HUDEP-2 (cell line): Measurements from ENCODE around the gene CAPN14.
A peak's percentile ranks its signal among the peaks of the same experiment; 100 is the strongest.
"Not testable (repeated sequence)": the region's sequence is repeated elsewhere in the genome, so short reads cannot be mapped to it uniquely, and the experiment has no call there.

Experiments used
- DNase-seq, 76 experiments: peaks; one replicate each; lab custom pipeline; 2025; ENCODE audit not compliant: unreplicated experiment in 76 of 76; lab: John Stamatoyannopoulos, UW

CAPN14 gene

DNA sequence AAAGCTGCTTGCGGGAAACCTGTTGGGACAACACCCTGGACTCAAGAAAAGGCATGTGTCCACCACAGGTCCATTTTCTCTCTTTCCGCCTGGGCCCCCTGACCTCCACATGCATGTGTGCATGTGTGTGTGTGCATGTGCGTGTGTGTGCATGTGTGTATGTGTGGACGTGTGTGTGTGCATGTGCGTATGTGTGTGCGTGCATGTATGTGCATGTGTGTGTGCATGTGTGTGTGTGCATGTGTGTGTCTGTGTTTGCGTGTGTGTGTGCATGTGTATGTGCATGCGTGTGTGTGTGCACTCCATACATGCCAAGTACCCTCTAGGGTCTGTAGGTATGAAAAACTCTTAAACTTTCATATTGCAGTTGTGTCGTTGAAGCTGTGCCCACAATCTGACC is 16.3 kb downstream of the CAPN14 start:
- DNase-seq, result no peak

GRCh38 chr2:31199206-31199605 is 18.1 kb downstream of the CAPN14 start:
- DNase-seq, result no peak

DNA sequence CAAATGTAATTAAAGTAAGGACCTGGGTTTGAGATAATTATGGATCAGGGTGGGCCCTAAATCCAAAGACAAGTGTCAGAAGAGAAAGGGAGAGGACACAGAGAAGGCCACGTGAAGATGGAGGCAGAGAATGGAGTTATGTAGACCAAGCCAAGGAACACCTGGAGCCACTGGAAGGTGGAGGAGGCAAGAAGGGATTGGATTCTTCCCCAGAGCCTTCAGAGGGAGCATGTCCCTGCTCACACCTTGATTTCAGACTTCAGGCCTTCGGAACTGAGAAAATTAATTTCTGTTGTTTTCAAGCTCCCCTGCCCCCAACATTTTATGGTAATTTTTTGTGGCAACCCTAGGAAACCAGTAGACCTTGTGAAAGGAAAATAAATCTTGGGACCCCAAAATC is 19.6 kb downstream of the CAPN14 start:
- no peak for DNase-seq

DNA sequence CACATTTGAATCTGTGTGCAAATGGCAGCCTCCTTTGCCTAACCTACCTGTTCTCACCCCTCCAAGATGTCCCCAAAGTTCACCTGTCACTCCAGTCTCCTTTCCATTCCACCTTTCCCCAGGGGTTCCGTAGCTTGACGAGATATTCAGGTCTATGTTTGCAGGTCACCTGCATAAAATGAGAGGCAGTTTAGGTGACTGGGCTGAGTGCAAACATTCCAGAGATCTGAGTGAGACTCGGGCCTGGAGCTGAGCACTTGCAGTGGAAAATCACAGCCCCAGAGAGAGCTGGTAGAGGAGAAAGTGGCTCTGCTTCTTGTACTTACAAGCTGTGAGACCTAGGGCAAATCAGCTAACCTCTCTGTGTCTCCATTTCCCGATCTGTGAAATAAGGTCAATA is 20.1 kb downstream of the CAPN14 start:
- DNase-seq, result no peak

- DNase-seq, result no peak
These were observed 20.7 kb downstream of the CAPN14 start for GRCh38 chr2:31196622-31197021.

GRCh38 chr2:31193806-31194205 is 23.5 kb downstream of the CAPN14 start:
- no peak for DNase-seq

DNA sequence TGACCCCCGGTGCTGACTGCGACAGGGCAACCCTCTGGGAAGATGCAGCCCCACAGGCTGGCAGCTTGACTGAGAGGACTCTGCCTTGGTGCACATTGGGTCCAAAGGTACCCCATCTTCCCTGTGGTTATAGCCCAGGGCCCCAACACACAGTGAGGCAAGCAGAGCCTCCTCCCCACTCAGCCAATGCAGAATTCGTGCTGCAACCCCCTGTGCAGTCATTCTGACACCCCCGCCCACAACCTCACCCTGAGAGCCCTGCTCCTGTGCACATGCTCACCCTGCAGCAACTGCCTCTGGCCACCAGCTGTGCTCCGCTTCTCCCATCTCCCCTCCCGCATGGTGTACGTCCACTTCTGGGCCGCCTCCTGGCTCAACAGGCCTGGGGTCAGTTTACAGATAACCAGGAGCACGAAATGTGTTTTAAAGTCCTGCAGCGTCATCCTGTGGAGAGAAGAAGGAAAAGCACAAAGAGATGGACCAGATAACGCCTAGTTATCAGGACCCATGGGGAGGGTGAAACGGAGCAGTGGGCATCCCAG is 24.4 kb downstream of the CAPN14 start:
- DNase-seq, result no peak

DNA sequence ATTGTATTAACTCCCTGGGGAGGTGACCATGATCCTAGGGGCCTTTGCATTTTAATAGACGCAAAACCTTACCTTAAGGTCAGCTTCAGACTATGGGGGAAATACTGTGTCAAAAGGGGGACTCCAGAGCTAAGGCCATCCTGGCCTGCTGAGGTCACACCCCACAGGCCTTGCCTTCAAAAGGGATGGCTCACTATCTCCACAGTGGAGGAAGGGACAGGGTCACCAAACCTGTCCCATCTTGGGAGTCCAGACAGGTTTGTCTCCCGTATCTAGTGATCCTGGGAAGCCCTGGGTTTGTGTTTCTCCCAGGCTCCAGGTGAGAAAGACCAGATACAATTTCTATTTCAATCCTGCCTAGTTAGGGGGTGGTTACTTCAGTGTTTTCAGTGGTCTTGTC is 24.9 kb downstream of the CAPN14 start:
- DNase-seq, result no peak

- DNase-seq, result no peak
These were observed 25.4 kb downstream of the CAPN14 start for GRCh38 chr2:31191931-31192330.

- DNase-seq, result no peak
These were observed 27.1 kb downstream of the CAPN14 start for GRCh38 chr2:31190188-31190587.

- no peak for DNase-seq
These were observed 28.2 kb downstream of the CAPN14 start for GRCh38 chr2:31189141-31189540.

DNA sequence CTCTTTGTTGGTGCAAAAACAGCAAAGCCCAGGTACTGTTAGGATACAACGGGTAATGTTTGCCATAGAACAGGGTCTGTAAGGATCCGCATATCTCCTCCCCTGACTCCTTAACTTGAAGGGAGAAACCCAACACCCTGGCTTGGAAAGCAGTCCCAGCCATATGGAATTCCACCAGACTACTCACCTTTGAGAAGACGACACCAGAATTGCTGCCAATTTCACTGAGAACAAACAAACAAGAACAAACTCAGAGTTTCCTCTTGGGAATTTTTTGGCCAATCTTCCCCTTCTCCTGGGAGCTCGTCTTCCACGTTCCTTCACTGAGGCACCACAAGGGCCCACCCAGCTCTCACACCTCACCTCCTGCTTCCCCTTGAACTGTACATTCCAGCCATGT is 29.2 kb downstream of the CAPN14 start:
- DNase-seq, result no peak

DNA sequence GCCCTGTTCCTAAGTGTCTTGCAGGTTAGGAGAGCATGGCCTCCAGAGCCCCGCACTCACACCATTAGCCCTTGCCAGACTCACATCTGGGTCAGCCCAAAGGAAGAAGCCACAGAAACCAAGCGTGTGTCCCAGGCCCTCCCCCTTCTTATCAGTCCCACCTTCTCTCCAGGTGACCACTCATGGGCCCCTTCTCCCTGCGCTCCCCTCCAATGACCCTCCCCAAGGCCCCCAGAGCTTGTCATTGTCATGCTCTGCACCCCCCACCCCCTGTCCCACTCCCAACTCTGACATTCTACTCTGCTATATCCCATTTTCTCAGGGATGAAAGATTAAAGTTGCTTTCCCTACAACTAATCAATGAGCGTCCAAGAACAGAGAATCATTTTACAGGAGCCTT is 30.1 kb downstream of the CAPN14 start:
- no peak for DNase-seq

DNA sequence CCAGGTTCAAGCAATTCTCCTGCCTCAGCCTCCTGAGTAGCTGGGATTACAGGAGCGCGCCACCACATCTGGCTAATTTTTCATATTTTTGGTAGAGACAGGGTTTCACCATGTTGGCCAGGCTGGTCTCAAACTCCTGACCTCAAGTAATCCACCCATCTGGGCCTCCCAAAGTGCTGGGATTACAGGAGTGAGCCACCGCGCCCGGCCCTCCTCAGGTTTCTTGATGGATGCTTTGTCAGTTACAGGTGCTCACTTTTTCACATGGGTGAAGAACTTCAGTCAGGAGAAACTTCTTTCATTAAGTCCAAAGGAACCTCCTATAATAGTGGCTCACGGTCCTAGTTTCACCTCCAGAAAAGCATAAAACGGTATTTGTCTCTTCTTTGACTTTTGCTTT is 33.3 kb downstream of the CAPN14 start:
- not testable (repeated sequence) for DNase-seq

DNA sequence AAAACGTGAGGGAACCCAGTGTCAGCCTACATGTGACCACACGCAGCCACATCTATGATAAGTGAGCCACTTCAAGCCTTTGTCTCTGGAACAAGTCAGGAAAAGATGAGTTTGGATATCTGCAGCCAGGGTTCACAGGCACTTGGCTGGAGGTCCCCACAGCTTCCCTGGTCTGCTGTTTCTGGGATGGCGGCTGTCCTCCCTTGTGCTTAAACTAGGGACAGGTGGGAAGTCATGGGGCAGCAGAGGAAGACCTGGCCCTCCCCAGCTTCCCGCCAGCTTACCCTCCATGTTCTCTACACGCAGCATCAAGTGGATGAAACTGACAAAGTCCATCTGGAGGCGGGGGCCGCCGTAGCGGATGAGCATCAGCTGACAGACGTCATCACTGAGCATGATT is 40.6 kb downstream of the CAPN14 start:
- DNase-seq, result no peak

DNA sequence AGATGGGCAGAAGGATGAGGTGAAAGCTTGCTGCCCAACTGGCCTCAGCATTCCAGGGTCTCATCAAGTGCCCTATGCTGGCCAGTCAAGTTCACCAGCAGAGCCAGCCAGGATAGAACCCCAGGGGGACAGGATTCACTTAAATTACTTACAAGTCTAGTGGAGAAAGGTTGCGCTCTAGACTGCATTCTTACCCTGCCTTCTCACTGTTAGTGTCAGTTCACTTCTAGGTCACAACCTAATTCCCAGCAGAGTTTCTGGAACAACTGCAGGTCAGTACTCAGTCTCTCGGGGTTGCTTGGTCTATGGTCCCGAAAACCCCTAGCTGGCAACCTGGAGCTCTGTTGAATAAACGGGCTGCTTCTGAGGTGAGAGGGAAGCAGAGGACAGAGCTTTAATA is 46.2 kb downstream of the CAPN14 start:
- no peak for DNase-seq

DNA sequence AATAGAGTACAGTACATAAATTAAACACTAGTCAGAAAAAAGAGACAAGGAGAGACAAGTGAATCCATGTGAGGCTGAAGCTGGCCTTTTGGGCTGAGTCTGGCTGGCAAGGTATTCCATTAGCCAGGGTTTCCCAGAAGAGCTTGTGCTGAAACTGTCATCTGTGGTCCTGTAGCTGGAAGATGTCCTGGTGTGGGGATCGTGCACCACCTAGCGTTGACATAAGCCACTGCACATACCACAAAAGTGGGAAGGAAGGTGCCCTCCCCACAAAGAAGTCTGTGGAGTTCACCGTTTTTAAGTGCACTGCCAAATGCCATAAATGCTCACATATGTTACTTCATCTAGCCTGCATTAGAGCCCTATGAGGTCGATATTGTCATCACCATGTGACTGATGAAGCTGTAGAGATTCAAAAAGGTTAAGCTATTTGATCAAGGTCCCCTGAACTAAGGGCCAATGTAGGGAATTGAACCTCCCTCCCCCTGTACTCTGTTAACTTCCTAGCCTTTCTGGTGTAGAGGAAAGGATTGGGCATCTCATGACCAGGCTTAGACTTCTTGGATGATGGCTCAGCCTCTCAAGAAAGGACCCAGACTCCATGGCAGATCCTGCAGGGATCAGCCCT is 47.1 kb downstream of the CAPN14 start:
- peak in 60 of 76 experiments; percentile 1 to 59 (median 21) for DNase-seq

DNA sequence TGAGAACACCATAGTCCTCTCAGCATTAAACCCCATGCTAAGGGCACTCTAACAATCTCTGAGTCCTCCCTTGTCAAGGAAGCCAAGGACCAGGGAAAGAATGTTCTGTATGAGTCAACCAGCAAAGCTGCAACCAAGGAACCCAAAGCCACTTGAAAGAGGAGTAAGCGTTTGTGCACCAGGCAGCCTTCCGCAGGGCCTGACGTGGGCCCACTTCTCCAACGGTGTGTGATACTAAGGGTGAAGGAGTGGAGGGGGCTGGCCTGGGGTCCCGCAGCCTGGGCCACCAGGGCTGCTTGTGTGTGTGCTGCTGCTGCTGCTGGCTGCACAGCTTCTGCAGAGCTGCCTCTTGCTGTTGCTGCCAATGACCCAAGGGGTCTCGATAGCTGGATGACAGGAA is 49.0 kb downstream of the CAPN14 start:
- DNase-seq, result no peak

DNA sequence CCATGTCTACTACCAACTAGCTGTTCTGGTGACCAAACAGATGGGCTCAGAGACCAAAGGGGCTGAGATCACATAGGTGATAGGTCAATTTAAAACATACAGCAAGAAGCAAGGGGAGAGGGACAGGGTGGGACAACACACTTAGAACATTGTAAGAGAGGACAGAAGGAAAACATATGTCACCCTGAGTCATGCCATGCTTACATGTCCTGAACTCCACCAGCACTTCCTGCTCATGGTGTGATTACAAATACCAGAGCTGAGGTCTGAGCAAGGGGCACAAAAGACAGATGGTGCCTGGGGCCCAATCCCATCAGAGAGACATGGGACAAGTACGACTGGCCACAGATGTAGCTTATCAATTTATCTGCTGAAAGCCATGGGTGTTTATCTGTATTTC is 50.4 kb downstream of the CAPN14 start:
- DNase-seq, result no peak

GRCh38 chr2:31163011-31163539 is 54.2 kb downstream of the CAPN14 start:
- DNase-seq, result no peak

DNA sequence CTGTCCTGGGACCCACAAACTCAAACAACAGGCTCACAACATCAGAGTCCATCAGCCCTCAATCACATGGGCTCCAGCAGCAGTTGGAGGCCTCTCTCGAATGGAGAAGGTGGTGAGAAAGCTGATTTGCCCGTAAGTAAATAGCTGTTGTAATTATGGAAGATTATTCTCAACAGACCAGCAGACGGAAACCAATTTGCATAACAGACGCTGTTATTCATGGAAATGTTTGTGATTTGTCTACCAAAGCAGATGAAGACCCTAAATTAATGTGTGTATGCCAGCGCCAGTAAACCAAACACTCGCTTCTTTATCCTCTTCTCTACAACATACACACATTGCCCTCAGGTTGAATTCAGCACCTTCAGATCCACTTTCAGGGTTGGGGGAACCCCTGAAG is 55.7 kb downstream of the CAPN14 start:
- no peak for DNase-seq

DNA sequence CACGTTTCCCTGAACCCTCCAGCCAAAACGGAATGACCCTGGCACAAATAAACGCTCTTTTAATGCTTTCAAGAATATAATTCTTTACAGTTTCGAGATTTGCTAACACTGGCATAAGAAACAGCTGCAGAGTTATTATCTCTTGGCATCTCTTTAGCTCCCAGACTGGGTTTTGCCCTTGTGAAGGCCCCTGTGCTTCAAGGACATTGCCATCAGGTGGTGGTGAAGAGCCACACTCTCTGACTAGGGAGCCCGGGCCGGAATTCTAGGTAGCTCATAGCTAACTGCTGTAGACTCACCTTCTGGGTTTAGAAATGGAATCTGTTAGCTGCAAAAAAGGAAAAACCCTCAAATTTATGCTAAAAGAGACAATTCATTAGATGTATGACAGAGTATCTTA is 65.8 kb downstream of the CAPN14 start:
- no peak for DNase-seq
